HG03280 (cell line): ENCODE data around the gene ADRA2C.

Source experiments
- ATAC-seq: cut with Tn5 transposase; IDR thresholded peaks from one replicate; pipeline ENCODE4 v1.9.1; 2021; ENCODE audit warnings: mild to moderate bottlenecking, moderate library complexity; ENCODE audit not compliant: unreplicated experiment

Gene ADRA2C

GRCh38 chr4:3791910-3792542 is 25.8 kb downstream of the ADRA2C start:
- ATAC-seq: no peak

DNA sequence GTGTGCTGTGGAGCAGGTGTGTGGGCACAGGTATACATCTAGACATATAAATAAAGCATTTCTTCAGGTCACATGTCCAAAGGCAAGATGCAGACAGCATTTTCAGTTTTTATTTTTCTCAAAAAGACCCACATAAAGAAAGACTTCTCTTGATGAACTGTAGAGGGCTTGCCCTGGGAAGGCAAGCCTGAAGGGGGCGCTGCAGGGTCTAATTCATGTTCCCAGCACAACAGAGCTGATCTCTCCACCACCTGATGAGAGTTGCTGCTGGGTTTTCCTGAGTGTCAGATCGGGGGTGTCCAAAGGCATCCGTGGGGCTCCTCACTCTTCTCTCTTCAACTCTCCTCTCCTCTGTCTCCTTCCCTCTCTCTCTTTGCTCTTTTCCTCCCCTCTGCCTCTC is 26.6 kb downstream of the ADRA2C start:
- ATAC-seq: no peak

DNA sequence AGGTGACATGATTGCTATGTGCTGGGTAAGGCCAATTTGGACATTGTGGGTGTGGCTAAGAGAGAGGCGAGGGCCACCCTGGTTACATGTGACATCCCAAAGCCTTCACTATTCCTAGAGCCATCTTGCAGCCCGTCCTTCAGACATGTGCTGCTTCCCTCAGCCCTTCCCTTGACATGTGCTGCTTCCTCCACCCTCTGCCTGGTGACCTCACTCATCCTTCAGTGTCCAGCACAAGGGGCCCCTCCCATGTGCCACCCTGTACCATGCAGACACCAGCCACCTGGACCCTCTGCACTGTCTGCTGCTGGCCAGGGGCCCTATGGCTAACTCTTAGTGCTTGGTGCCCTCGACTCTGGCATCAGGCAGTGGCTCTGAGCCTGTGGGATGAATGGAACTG is 27.4 kb downstream of the ADRA2C start:
- no peak for ATAC-seq

- no peak for ATAC-seq
Measured at GRCh38 chr4:3796960-3797359, 30.8 kb downstream of the ADRA2C start.

GRCh38 chr4:3797831-3798790 is 31.9 kb downstream of the ADRA2C start:
- ATAC-seq: no peak

DNA sequence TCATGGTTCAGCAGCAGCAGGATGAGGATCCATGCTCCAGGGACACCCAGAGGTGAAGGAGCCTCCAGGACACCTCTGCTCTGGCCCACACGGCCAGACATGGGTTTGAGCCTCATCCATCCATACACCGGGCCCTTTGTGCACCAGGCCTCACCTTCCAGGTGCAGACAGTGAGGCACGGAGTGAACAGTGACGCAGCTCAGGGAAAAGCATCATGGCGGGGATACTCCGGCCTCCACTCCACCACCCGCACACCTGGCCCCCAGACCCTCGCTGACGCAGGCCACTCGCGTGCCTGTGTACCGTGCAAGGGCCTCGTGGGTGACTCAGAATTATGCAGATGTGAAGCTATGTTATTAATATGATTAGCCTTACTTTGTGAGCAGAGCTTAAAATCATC is 33.3 kb downstream of the ADRA2C start:
- ATAC-seq: no peak

- ATAC-seq: no peak
Measured at GRCh38 chr4:3800351-3800750, 34.2 kb downstream of the ADRA2C start.

DNA sequence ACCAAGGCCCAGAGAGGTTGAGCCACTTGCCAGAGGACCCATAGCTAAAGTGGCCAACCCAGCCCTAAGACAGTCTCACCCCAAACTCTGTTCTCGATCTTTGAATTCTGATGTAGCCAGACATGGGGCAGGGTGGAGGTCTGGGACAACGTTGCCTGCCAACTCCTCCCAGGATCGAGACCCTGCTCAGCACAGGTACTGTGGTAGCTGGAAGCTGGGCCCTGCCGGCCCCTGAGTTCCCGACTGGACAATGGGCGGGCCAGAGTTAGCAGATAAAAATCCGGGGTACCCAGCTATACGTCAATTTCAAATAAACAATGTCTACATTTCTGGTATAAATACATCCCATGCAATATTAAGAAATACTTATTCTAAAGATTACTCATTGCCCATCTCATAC is 35.3 kb downstream of the ADRA2C start:
- ATAC-seq: no peak

DNA sequence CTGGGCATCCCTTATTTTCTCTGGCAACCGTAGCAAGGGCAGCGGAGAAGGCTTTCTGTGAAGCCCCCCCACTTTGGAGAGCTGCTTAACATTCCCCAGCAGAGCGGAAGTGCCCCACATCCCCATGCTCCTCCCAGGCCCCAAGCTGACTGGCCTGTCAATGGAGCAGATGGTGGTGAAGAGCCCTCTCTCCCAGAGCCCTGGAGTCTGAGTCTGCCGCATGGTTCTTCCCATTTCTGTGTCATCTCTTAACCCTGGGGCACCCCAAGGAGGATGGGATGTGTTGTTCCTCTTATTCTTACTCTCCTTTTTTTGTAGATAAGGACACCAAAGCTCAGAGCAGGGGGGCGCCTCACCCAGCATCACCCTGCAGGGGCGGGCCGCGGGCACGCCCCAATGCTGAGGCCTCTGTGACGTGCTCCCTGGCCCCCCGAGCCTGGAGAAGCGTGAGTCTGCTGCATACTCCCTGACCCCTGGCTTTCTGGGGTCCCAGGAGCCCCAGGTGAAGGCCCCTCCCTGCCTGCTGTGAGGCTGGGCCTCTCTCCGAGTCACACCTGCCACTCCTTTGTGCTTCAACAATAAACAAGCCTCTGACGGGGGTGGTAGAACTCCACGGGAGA is 35.9 kb downstream of the ADRA2C start:
- ATAC-seq: no peak

DNA sequence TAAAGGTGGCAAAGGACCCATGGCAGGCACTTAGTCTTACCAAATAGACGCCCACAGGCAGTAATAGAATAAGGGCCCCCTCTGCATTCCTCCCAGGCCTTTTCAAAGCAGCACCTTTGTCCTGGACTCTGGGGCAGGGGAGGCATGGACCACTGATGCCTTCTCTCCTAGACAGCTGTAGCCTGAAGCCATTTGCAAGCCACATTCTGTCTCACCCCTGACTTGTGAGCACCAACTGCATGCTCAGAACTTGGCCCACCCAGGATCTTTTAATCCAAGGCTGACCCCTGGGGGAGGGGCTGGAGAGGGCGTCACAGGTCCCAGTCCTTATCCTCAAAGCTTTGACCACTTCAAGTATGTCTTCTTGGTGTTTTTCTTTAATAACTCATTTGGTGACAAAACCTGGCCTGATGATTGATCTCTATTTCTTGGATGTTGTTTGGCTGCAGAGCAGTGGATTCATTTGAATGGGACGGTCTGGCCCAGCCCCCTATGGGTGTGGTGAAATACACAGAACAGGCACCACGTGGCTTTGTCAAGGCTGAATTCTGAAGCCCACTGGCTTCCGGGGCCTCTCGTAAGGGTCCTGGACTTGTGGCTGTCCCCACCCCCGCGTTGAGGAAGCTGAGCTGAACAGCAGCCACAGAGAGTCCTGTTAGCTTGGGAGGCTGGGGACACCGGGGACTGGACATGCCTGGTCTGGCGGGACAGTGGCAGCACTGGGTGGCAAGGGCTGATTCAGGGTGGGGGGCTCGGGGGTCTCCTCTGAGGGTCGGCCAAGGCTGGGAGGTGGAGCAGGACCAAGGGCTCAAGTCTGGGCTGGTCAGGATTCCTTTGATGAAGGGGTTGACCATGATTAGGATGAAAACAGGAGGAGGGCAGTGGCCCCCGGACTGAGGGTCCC is 36.6 kb downstream of the ADRA2C start:
- ATAC-seq: no peak

DNA sequence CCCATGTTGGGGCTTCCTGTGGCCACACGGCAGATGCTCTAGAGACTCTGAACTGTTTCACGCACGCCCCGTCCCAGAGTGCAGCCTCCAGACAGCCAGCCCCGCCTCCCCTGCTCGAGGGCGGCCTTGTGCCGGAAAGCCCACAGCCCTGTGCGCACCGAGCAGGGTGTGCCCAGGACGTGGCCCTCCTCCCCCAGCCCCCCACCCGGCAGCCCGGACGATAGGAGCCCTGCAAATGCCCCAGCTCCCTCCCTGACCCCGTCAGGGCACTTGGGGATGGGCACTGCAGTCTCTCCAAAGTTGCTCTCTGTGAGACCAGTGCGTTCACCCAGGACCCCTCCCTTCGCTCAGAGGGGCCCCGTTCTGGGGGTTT is 37.3 kb downstream of the ADRA2C start:
- ATAC-seq: no peak

DNA sequence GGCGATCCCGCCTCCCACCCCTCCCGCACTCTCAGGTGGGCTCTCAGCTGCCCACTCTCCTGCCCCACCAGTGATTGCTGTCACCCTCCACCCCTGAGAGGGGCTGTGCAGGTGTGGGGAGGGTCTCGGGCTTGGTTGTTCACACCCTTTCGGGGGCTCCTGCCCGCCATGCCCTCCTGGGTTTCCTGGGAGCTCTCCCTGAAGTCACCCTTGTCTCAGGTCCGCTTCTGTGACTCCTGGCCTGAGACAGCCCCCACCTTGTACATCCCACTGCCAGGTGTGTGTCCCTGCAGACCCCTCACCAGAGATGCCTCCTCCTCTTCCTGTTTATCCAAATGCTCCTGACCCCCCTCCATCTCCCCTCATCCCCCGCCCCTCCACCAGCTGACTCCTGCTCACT is 37.8 kb downstream of the ADRA2C start:
- no peak for ATAC-seq

GRCh38 chr4:3805026-3805425 is 38.8 kb downstream of the ADRA2C start:
- no peak for ATAC-seq

DNA sequence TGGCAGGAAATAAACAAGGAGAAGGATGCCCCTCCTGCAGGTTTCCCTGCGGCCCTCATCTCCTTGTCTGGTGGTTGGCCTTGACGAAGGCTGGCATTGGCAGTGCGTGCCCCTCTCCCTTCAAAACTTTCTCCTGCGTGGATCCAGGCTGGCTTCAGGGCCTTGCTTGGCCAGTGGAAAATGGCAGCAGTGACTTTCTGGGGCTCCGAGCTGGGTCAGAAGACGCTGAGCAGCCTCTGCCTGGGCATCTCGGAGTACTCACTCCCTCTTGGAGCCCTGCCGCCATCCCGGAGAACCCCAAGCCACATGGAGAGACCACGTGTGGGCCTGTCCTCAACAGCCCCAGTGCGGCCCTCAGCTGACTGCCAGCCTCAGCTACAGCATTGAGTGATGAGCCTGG is 39.5 kb downstream of the ADRA2C start:
- no peak for ATAC-seq

- no peak for ATAC-seq
Measured at GRCh38 chr4:3807311-3807710, 41.1 kb downstream of the ADRA2C start.

GRCh38 chr4:3807822-3808496 is 41.8 kb downstream of the ADRA2C start:
- ATAC-seq: no peak

DNA sequence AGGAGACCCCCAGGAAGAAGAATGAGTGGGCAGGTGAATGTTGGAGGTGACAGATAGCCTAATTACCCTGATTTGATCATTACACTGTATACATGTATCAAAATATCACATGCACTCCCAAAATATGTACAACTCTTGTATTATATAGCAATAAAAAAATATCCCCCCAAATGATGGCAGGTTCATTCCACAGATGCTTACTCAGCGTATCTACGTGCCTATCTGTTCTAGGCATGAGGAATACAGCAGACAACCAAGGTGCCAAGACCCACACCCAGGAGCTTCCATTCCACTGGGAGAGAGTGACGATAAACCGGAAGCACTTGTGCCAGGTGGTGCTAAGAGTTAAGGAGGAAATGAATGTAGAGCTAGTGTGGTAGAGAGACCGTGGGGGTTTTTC is 42.4 kb downstream of the ADRA2C start:
- ATAC-seq: no peak

GRCh38 chr4:3809028-3809427 is 42.8 kb downstream of the ADRA2C start:
- no peak for ATAC-seq

DNA sequence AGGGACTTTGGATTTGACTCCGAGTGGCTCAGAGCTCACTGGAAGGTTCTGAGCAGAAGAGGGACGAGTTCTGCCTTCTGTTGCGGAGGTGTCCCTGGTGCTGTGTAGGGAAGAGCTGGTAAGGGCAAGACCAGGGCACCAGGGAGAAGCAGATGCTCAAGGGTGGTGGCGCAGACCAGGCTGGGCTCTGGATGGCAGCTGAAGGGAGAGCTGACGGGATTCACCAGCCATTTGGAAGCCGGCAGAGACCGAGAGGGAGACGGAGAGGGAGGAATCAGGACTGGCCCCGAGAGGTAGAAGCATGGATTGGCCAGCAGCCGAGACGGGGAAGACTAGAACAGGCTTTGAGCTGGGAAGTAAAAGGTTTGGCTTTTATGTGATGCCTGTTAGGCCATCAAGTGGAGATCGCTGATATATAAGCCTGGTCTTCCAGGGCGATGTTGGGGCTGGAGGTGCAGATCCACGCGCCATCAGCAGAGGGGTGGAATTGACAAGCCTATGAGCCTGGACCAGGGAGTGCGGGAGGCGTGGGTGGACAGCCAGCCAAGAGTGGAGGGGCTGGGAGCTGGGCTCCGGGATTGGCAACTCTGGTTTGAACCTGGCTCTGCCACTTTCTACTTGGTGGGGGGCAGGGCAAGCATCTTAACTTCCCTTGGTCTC is 43.4 kb downstream of the ADRA2C start:
- ATAC-seq: no peak
